NK-92 treated with Interleukin-12 subunit alpha and Interleukin-12 subunit beta, amount 100 ng/mL, for 24 hours (cell line): Measurements from ENCODE around the gene HSD17B14.

ENCODE experiments used
- DNase-seq: peaks from one replicate; lab custom pipeline; 2025; lab: John Stamatoyannopoulos, UW

The HSD17B14 gene

DNA sequence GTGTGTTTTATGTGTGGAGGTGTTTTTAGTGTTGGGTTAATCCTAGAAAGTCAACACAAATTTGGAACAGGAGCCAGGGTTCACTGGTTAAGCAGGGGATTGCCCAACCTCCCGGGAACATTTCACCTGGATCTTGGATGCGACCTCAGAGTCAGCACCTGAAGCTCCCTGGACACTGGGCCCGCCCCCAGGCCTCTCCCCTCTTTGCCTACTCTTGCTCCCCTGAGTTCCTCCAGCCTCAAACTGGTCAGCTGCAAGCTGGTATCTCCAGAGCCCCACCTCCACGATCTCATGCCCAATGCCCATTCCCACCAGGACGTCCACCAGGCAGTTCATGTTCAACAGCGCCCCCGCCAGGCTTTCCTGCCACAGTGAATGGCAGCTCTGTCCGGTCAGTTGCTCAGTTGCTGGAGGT lies 9.7 kb downstream of the HSD17B14 start:
- no peak for DNase-seq

DNA sequence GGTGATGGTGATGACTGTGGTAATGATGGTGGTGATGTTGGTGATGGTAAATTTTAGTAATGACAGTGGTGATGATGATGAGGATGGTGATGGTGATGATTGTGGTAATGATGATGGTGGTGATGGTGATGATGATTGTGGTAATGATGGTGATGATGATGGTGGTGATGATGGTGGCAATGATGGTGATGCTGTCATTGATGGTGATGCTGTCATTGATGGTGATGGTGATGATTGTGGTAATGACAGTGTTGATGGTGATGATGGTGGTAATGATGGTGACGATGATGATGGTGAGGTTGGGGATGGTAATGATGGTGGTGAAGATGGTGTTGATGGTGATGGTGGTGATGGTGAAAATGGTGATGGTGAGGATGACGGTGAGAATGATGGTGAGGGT lies 13.8 kb downstream of the HSD17B14 start:
- no peak for DNase-seq

DNA sequence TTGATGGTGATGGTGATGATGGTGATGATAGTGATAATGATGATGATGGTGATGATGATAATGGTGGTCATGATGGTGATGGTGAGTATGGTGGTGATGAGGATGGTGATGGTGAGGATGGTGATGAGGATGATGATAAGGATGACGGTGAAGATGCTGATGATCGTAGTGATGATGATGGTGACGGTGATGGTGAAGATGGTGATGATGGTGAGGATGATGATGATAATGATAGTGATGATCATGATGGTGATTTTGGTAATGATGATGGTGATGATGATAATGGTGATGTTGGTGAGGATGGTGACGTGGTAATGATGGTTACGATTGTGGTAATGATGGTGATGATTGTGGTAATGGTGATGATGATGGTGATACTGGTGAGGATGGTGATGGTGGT lies 14.7 kb downstream of the HSD17B14 start:
- DNase-seq, result no peak

DNA sequence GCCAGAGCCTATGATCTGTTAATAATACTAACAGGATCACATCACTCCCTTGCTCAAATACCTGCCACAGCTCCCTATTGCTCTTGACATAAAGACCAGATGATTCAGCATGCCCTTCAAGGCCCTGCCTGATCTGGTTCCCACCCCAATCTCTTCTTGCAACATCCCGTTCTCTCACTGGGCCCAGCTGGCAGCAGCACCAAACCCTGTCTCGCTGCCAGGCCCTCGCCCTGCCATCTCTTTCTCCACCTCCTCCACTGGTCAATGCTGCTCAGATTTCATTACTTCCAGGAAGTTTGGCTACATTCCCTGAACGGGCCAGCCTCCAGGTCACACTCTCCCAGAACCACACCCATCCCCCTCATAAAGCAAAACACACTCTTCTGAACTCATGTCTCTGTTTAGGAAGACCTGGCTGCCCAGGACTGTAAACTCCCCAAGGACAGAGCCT lies 16.9 kb downstream of the HSD17B14 start:
- DNase-seq, result no peak

DNA sequence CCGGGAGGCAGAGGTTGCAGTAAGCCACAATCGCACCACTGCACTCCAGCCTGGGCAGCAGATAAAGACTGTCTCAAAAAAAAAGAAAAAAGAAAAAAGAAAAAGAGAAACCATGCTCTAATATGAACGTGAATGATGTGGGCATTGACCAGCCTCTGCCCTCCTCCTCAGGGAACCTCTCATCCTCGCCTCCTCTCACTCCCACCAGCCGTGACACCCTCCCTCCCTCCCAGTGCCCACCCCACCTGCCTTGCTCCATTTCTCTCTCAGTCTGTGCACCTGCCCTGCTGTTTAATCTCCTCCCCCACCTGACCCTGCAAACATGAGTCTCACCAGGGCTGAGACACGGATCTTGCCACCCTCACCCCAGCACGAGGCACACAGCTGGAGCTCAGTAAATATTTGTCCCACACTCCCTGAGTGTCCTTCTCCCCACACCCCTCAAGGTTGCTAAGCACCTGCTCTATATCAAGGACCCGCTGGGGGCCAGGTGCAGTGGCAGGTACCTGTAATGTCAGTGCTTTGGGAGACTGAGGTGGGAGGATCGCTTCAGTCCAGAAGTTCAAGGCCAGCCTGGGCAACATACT lies 18.0 kb downstream of the HSD17B14 start:
- no peak for DNase-seq

DNA sequence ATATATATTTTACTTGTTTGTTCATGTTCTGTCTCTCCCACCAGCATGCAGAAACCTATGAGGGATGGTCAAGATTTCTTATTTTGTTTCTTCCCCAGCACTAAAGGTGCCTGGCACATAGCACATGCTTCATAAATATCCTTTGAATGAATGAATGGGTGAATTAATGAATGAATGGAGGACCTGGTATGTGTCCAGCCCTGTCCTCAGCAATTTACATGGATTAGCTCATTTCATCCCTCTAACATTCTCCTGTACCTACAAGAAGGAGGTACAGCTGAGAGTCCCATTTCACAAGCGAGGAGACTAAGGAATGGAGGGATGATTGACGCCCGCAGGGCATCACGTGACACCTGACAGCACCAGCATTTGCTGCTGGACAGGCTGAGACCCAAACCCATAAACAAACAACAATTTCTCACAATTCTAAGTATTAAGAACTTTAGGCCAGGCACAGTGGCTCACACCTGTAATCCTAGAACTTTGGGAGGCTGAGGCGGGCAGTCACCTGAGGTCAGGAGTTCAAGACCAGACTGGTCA lies 18.6 kb downstream of the HSD17B14 start:
- DNase-seq, result no peak

DNA sequence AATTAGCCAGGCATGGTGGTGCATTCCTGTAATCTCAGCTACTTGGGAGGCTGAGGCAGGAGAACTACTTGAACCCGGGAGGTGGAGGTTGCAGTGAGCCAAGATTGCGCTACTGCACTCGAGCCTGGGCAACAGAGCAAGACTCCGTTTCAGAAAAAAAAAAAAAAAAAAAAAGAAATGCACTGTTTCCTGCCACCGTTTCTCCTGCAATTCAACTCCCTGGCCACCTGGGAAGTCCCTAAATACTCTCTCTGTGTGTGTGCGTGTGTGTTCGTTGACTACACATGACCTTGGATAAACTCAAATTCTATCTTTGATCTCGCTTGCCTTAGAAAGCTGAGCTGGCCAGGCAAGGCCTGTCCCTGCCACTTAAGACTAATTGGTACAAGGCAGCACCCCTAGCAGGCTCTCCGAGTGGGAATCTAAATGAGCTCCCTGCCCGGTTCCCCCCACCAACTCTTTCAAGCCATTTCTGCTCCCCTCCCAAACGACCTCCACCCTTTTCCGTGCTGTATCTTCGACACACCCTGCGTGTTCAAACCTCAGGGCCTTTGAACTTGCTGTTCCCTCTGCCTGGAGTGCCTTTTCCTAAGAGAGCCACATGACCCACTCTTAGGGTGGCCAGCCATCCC lies 20.3 kb downstream of the HSD17B14 start:
- DNase-seq, result no peak

DNA sequence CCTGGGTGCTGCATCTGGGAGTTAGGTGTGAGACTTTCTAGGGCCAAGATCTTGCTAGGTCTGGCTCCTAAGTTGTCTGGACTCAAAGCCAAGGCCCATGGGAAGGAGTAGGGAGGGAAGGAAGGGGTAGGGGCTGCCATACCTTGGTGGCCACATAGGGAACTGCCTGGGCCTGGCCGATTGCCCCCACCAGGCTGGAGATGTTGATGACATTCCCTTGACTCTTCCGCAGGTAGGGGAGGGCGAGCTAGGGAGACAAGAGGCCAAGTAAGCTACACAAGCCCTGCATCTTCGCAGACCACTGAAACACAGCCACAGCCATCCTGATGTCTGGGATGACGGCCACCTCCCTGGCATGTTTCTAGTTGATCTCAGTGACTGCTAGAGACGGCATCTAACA lies 21.4 kb downstream of the HSD17B14 start:
- DNase-seq, result no peak

DNA sequence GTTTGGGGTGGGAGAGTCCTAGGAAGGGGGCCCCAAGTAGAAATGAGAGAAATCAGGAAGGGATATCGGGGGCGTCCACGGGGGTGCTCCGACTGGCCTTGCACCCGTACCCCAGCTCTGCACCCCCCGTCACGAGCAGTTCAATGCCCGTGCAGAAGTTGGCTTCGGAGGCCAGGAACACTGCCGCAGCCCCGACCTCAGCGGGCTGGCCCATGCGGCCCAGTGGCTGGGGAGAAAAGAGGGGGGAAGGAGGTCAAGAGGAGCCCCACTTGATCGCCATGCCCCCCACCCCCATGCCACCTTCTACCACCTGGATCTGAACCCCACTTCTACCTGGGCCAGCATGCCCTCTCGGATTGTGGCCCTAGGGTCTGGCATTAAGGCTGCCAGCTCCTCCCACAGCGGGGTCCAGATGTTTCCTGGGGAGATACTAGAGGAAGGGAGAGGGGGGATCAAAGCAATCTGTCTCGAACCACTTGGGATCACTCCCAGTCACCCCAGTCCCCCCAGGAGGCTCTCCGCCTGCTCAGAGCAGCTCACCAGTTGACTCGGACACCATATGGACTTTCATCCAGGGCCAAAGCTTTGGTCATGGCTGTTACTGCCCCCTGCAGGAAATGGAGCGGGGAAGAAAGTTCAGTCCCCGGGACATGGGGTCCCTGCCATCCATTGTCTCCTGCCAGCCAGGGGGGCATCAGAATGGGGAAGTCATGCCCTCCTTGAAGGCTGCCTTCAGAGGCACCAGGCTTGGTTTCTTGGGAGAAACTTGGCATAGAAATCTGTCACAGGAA lies 23.0 kb downstream of the HSD17B14 start:
- no peak for DNase-seq

DNA sequence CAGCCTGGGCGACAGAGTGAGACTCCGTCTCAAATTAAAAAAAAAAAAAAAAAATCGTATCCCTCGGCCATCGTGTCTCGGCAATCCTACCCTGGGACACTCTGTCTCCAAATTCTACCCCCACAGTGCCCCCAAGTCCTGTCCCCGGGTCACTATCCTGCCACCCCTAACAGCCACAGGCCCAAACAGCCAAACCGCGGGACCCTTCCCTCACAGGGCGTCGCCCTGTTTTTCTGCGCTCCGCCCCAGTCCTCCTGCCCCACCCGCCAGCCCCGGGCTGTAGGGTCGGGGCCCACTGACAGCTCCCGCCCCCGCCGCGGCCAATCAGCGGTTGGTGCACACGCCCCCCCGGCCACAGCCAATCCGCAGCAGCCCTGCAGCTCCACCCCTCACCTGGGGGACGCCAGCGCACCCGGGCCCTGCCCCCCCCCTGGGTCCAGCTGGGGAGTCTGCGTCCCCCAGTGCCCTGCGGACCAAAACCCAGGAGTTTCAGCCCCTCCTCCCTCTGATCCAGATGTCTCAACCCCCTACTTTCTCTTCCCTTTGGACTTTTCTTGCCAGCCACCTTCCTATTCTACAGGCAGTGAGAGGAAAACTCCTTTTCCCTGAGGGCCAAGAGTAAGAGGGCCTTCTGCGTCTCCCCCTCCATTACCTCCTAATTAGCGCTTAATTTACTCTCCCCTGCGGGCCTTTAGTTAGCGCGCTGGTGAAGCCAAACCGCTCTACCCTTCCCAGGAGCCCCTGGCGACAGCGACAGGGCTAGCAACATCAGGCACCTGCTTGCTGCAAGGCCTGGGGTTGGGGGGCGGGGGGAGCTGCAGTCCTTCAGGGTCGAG lies 24.0 kb downstream of the HSD17B14 start:
- no peak for DNase-seq

DNA sequence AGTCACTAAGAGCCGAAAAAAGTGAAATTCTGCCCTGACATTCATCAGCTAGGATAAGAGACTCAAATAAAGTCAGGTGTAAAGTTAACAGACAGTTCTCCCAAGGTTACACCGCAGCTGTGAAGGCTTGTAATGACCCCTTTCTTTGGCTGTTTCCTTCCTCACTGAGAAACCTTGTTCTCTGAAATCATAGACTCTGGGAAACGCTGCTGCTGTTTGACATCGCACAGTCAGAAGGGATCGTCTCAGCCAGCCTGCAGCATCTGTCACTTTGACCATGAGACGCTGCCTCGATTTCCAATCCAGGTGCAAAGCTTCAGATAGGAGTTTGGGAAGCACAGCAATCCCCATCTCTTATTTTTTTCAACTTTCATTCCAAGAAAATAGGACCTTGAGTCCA lies 26.1 kb downstream of the HSD17B14 start:
- no peak for DNase-seq

DNA sequence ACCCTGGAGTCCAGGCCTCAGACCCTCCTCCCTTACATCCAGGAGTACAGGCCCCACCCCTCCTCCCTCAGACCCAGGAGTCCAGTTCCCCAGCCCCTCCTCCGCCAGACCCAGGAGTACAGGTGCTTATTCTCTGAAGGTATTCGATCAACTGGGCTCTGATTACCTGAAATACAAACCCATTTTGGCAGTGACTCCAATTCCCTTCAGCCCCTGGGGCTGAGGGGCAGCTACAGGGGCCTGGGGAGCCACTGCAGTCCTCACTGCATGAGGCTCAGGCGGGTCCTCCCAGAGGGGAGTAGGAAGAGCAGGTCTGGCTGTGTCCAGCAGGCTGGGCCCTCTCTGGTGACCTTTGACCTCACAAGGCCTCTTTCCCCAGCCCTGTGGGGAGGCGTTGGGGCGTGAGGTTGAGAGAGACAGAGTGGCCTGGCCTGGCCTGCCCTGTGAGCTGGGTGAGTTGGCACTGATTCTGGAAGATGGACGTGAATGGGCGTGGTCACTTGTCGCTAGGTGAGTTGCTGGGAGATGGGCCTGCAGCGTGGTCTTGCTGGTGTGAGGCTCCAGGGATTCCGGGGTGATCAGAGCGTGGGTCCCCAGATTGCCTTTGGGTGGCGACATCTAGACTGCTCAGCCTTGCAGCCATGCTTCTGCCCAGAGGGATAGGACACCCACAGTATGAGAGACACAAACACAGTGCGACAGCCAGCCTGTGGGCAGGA lies 28.5 kb downstream of the HSD17B14 start:
- DNase-seq, result no peak

DNA sequence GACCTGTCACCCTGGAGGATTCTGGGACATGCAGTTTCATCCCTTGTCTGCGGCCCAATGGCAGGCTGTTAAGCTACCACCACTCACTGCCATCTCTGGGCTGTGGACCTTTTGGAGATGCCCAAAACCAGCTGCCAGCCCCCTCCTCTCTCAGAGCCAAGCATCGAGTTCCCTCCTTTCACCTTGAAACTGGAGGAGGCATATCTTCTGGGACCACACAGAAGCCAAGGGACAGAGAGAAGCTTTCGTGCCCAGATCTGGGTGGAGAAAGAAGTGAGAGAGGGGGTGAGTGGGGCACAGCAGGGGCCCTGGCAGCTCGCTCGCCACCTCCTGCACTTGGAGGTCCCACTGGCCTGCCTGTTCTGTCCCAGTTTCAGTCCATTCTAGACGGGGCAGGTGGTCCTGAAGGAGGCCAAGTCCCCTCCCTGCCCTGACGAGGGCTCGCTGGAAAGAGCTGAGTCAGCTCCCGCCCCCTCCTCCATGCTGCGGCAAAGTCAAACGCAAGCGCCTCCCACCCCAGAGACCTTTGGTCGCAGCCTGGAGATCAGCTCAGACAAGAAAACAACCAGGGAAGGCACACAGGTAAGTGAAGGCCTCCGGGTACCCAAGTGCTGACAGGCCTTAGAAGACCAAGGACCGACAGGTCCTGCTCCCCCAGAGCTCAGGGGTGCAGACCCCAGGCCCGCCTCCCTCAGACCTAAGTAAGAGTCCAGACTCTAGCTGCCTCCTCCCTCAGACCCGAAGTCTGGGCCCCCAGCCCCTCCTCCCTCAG lies 29.3 kb downstream of the HSD17B14 start:
- DNase-seq, result no peak

DNA sequence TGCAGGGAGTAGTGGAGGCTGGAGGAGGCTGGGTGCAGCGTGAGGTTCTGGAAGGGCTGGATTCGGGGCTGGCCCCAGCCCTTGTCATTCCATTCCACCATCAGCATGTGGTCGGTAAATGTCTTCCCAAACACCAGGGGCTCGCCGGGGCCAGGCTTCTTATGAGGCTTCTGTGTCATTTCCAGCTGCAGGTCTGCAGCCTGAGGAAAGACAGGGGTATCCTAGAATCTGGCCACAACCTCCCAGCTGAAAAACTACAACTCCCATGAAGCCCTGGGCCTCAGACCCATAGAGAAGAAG lies 29.8 kb downstream of the HSD17B14 start:
- DNase-seq, result no peak

DNA sequence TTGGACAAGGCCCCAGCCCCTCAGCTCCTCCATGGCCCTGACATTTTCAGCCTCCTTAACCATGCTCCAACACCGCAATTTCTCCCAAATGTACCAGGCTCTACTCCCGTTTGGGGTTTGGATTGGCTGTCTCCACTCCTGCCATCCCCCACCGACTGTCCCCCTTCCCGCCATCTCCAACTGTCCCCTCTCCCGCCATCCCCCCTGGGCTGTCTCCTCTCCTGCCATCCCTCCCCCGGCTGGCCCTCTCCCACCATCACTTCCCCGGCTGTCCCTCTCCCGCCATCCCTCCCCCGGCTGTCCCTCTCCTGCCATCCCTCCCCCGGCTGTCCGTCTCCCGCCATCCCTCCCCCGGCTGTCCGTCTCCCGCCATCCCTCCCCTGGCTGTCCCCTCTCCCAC lies 30.8 kb downstream of the HSD17B14 start:
- DNase-seq, result no peak

DNA sequence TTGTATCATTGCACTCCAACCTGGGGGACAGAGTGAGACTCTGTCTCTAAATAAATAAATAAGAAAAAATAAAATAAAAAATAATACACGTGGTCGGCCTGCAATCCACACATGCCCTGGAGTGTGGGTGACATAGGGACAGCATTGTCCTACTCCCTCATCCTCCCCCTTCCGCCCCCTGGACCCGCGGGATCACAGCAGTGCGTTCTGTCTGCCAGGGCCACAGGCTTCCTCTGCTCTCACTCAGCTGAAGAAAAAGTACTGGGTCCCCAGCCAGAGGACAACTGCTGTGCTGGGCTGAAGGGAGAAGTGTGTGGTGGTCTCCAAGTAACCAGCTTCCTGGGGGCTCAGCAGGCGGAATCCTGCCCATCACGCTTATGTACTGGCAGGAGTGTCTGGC lies 31.8 kb downstream of the HSD17B14 start:
- DNase-seq, result no peak

DNA sequence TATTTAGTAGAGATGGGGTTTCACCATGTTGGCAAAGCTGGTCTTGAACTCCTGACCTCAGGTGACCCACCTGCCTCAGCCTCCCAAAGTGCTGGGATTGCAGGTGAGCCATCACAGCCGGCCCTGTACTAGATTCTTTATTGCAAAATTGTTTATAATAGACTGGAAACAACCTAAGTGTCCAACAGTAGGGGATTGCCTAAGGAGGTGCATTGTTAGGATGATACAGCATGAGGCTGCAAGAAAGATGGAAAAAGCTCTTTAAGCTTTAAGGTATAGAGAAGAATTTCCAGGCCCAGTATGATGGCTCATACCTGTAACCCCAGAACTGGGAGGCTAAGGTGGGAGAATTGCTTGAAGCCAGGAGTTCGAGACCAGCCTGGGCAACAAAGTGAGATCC lies 33.7 kb downstream of the HSD17B14 start:
- no peak for DNase-seq

DNA sequence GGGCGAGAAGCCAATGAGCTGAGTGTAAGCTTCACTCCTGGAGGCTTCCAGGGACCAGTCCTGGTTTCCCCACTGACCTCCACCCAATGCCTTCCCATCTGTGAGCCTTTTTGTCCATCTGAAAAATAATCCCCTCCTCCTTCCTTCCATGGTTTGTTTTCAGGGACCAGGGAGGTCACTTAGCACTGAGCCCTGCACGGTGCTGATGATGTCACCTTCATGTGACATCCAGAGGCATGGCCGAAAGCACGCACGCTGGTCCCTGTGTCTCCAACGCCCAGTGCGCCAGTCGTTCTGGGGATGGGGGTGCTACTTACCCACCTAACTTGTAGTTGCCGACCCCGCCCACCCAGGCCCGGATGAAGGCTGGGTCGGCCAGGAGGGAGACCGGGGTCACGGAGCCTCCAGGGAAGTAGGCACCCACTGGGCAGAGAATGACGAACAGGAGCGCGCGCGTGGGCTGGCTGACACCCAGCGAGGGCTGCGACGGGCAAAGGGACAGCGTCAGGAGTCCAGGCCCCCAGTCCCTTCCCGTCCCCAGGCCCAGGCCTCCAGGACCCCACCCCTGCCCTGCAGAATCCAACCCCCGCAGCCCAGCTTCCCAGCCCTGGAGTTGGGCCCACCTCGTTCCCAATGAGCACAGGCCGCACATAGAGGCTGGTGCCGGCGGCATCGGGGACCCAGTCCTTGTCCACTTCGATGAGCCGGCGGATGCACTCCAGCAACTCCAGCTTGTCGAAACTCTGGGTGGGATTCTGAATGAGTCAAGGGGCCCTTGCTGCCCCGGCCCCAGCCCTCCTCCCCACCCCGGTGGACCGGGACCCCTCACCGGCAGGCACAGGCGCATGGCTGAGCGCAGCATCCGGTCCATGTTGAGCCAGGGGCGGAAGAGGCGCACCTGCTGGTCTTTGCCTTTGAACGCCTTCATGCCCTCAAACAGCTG lies 36.7 kb downstream of the HSD17B14 start:
- DNase-seq, result no peak

DNA sequence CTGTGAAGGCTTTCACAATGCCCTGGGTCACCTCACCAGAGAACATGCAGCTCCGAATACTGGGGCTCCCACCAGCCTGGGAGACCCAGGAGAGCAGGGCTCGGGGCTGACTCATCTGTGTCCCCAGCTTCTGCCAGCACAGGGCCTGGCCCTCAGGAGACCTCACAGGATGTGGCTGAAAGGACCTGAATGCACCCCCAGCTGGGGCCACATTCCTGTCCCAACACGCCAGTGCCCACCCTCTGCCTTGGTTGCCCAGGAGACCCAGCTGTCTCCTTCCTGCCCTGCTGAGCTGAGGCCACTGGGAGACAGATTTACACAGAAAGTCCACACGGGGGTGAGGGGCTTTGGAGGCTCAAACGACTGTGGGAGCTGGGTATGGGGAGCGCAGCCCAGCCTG lies 37.4 kb downstream of the HSD17B14 start:
- no peak for DNase-seq

DNA sequence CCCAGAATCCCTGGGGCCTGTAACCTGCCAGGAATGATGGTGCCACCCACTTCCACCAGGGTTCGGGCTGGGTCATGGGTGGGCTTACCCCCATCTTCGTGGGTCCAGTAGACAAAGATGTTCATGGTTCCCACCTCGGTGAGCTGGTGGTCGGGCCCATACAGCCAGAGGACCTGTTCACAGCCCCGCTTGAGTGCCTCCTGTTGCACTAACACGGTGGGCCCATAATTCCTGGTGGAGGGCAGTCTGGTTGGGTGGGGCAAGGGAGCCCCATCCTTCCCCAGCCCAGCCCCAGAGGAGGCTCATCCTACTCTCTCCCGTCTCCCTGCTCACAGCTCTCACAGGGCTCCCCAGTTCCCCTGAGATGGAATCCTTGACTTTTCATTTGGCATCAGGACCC lies 39.2 kb downstream of the HSD17B14 start:
- no peak for DNase-seq
